GM12865 (cell line): ENCODE measurements around the gene LYPD6.
"Not testable (repeated sequence)": the region's sequence is repeated elsewhere in the genome, so short reads cannot be mapped to it uniquely, and the experiment has no call there.

Source experiments
- DNase-seq: peaks from one replicate; pipeline ENCODE4 v3.0.0; 2010; ENCODE audit warnings: low read depth
- H3K4me3 ChIP-seq: 2 replicates; pipeline ENCODE4 v1.5.1; 2011; ENCODE audit warnings: mild to moderate bottlenecking, low read depth, low read length, control low read depth
- CTCF ChIP-seq: IDR thresholded peaks from 2 replicates; pipeline ENCODE4 v1.5.1; 2011; ENCODE audit warnings: low read length, control low read depth, low read depth, inconsistent platforms; ENCODE audit not compliant: insufficient read depth; ENCODE audit errors: missing control alignments

Gene LYPD6

DNA sequence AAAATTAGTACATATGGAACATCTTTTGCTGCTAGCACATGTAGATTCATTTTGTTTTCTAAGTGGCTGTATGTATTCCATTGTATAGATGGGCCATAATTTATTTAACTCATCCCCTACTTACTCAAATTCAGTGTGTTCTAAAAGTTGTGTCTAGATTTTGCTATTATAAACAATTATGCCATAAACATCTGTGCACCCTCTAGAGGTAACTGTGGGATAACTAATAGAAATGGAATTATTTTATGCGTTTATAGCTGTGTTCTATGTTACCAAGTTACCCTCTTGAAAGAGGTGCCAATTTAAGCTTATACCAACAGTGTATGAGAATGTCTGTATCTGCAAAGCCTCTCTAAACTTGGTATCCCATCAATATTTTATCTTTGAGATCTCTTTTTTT is 156.8 kb downstream of the LYPD6 start:
- DNase-seq, result no peak
- no peak for TF ChIP-seq CTCF
- H3K4me3 ChIP-seq, result no peak overlapping the region

- no peak overlapping the region for H3K4me3 ChIP-seq
- no peak for DNase-seq
- no peak for TF ChIP-seq CTCF
These were observed 158.5 kb downstream of the LYPD6 start for GRCh38 chr2:149488706-149489440.

- no peak for DNase-seq
- H3K4me3 ChIP-seq, result no peak overlapping the region
- TF ChIP-seq CTCF, result no peak
These were observed 159.1 kb downstream of the LYPD6 start for GRCh38 chr2:149489452-149489851.

DNA sequence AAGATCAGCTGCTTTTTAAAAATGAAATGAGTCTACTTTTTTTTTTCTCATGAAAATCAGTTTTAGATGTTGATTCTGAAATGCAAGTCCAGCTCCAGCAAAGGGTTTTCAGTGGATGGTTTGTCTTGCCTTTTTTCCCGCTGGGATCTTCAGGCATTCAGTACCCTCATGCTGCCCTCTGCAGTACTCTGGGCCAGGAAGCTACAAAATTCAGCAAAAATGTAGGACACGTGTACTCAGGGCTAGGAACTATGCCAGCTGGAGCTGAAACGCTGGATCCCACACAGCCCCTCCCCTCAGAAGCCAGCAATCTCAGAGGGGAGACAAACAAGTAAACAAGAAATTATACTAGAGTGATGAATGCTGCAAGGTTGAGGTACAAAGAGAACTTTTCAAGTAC is 159.9 kb downstream of the LYPD6 start:
- no peak for DNase-seq
- no peak for TF ChIP-seq CTCF
- H3K4me3 ChIP-seq, result no peak overlapping the region

GRCh38 chr2:149492923-149493322 is 162.5 kb downstream of the LYPD6 start:
- no peak overlapping the region for H3K4me3 ChIP-seq
- TF ChIP-seq CTCF, result no peak
- no peak for DNase-seq

DNA sequence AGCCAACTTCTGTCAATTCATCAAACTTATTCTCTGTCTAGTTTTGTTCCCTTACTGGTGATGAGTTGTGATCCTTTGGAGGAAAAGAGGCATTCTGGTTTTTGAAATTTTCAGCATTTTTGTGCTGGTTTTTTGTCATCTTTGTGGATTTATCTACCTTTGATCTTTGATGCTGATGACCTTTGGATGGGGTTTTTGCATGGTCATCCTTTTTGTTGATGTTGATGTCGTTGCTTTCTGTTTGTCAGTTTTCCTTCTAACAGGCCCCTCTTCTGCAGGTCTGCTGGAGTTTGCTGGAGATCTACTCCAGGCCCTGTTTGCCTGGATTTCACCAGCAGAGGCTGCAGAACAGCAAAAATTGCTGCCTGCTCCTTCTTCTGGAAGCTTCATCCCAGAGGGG is 168.8 kb downstream of the LYPD6 start:
- not testable (repeated sequence) for H3K4me3 ChIP-seq, DNase-seq

DNA sequence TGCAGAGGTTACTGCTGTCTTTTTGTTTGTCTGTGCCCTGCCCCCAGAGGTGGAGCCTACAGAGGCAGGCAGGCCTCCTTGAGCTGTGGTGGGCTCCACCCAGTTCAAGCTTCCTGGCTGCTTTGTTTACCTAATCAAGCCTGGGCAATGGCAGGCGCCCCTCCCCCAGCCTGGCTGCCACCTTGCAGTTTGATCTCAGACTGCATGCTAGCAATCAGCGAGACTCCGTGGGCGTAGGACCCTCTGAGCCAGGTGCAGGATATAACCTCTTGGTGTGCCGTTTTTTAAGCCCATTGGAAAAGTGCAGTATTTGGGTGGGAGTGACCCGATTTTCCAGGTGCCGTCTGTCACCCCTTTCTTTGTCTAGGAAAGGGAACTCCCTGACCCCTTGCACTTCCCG is 176.4 kb downstream of the LYPD6 start:
- not testable (repeated sequence) for DNase-seq, H3K4me3 ChIP-seq

DNA sequence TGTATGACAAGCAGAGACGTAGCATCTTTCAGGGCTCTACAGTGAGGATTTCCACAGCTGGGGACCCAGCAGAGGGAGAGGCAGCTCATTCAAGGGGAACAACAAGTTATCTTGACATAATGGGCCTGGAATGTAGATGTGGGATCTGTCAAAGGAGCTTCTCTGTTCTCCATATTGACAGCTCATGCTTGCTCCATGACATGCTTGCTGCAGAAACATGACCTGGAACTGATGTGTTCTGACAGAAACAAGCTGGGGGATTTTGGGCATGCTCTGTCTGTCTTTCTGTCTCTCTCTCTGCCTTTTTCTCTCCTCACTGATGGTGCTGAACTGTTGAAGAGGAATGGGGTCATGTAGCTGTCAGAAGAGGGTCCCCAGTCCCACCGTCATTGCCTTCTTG is 177.6 kb downstream of the LYPD6 start:
- no peak overlapping the region for H3K4me3 ChIP-seq
- no peak for DNase-seq
- TF ChIP-seq CTCF, result no peak
